Kidney capillary endothelial cell (primary cell): ENCODE data around the gene SERPINC1.
"Not testable (repeated sequence)": the region's sequence is repeated elsewhere in the genome, so short reads cannot be mapped to it uniquely, and the experiment has no call there.

ENCODE experiments used
- DNase-seq: peaks from one replicate; pipeline ENCODE4 v3.0.0-alpha.2; 2018; ENCODE audit warnings: low spot score

Gene SERPINC1

GRCh38 chr1:173889885-173890284 is 27.2 kb downstream of the SERPINC1 start:
- no peak for DNase-seq

GRCh38 chr1:173888749-173889148 is 28.4 kb downstream of the SERPINC1 start:
- no peak for DNase-seq

- no peak for DNase-seq
These were observed 29.5 kb downstream of the SERPINC1 start for GRCh38 chr1:173887627-173888026.

GRCh38 chr1:173886746-173887611 is 30.1 kb downstream of the SERPINC1 start:
- DNase-seq: no peak

- DNase-seq: no peak
These were observed 32.4 kb downstream of the SERPINC1 start for GRCh38 chr1:173884701-173885100.

GRCh38 chr1:173881117-173881516 is 36.0 kb downstream of the SERPINC1 start:
- DNase-seq: not testable (repeated sequence)

GRCh38 chr1:173878251-173878650 is 38.9 kb downstream of the SERPINC1 start:
- DNase-seq: no peak

- no peak for DNase-seq
These were observed 40.4 kb downstream of the SERPINC1 start for GRCh38 chr1:173876732-173877131.

- no peak for DNase-seq
These were observed 45.6 kb downstream of the SERPINC1 start for GRCh38 chr1:173871500-173871899.

GRCh38 chr1:173871091-173871490 is 46.0 kb downstream of the SERPINC1 start:
- no peak for DNase-seq

GRCh38 chr1:173870252-173871075 is 46.7 kb downstream of the SERPINC1 start:
- DNase-seq: no peak

GRCh38 chr1:173869021-173869359 is 48.1 kb downstream of the SERPINC1 start:
- DNase-seq: no peak

GRCh38 chr1:173868266-173869020 is 48.7 kb downstream of the SERPINC1 start, which contains the start of gene ZBTB37:
TSS of gene ZBTB37 (plus strand) at chr1:173868380. CDS start at chr1:173870226, 1,846 bp downstream.
- peak; percentile 47 for DNase-seq

GRCh38 chr1:173867753-173868265 is 49.3 kb downstream of the SERPINC1 start, which contains the start of gene GAS5:
TSS of gene GAS5 (minus strand) at chr1:173867989.
- DNase-seq: peak; percentile 100

GRCh38 chr1:173867141-173867752 is 49.9 kb downstream of the SERPINC1 start:
- no peak for DNase-seq

- no peak for DNase-seq
These were observed 50.6 kb downstream of the SERPINC1 start for GRCh38 chr1:173866413-173867115.

- DNase-seq: no peak
These were observed 51.5 kb downstream of the SERPINC1 start for GRCh38 chr1:173865468-173866164.

- no peak for DNase-seq
These were observed 52.8 kb downstream of the SERPINC1 start for GRCh38 chr1:173864179-173864867.
